ENCODE results near the gene ZBTB21.

- TF ChIP-seq ZFP3 (CRISPR knock-in tag; IDR thresholded peaks at IDR 0.05), result no peak
- no peak for TF ChIP-seq BACH2 (CRISPR knock-in tag; IDR thresholded peaks at IDR 0.05; ENCODE audit: borderline replicate concordance)
- no peak for TF ChIP-seq PATZ1 (CRISPR knock-in tag; IDR thresholded peaks at IDR 0.05; ENCODE audit: borderline replicate concordance)
- TF ChIP-seq PPARA (CRISPR knock-in tag; IDR thresholded peaks at IDR 0.05; ENCODE audit: borderline replicate concordance), result no peak
- TF ChIP-seq TSHZ2 (CRISPR knock-in tag; IDR thresholded peaks at IDR 0.05), result no peak
- TF ChIP-seq ISL1 (CRISPR knock-in tag; IDR thresholded peaks at IDR 0.05), result no peak
- no peak for TF ChIP-seq SNAI2 (CRISPR knock-in tag; IDR thresholded peaks at IDR 0.05)
- no peak for TF ChIP-seq ESRRG (CRISPR knock-in tag; IDR thresholded peaks at IDR 0.05)
- TF ChIP-seq OSR1 (CRISPR knock-in tag; IDR thresholded peaks at IDR 0.05), result no peak
- TF ChIP-seq ZFP30 (CRISPR knock-in tag; IDR thresholded peaks at IDR 0.05), result no peak
- TF ChIP-seq ZNF8 (CRISPR knock-in tag; IDR thresholded peaks at IDR 0.05), result no peak
- no peak for TF ChIP-seq ZNF70 (CRISPR knock-in tag; IDR thresholded peaks at IDR 0.05)
These were observed 55.3 kb downstream of the ZBTB21 start for GRCh38 chr21:41954654-41955499.
